Measurements from ENCODE around the gene QARS1. TPM values are rescaled to one million over a fixed set of nuclear protein-coding genes. Genes with fewer than 3 reads are reported as not detected.

The QARS1 gene
- total and polyA plus RNA-seq, 2 donors (not counting 1 experiment from before 2014, with no cell fraction given): 282 to 426 TPM

DNA sequence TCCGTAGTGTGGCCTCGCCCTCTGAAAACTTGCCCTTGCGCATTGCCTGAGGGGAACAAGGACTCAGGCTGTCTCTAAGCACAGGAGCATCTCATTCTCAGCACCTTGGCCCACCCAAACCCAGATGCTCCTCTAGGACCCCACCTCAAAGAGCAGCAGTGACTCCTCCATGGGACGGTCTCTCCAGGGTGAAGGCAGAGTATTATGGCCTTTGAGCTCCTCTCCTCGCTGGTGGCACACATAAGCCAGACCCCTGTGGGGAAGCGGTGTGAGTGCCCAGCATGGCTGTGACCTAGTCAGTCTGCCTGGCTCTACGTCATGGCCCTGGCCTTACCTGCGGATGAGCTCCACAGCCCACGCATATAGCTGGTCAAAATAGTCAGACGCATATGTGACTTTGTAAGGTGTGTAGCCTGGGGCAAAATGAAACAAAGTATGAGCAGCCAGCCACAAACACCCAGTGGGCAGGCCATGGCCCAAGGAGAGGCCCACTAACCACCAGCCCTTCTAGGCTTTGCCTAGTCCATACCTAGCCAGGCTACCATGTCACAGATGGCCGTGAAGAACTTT, 4.4 kb downstream of the QARS1 start:
- no peak overlapping the region for H3K27ac Mint-ChIP-seq
- no peak overlapping the region for H3K9ac ChIP-seq (ENCODE audit: low read length)
- H3K27me3 ChIP-seq (replicated peaks in 1 of 4; ENCODE audit: control extremely low read depth in 1 of 4, control insufficient read depth in 3 of 4, insufficient read depth in 4 of 4, low read length in 3 of 4): no peaks in the 10 kb centered on the region
- H3K27me3 Mint-ChIP-seq: no peaks in the 10 kb centered on the region
- H3K9me3 ChIP-seq (ENCODE audit: control extremely low read depth in 1 of 3, control insufficient read depth in 2 of 3, insufficient read depth in 1 of 3, low read length in 2 of 3): no peaks in the 10 kb centered on the region
- H3K4me3 Mint-ChIP-seq: no peak overlapping the region
- peaks cover 20% of the 10 kb centered on the region for H3K4me1 Mint-ChIP-seq
- intact Hi-C loops (cut with micrococcal nuclease): no loop called here
- H3K4me1 ChIP-seq (ENCODE audit: control insufficient read depth in 2 of 2, insufficient read depth in 2 of 2, low read length in 2 of 2): peaks cover 11 to 18% of the 10 kb centered on the region in 2 donors
- H3K9me3 Mint-ChIP-seq (ENCODE audit: insufficient read depth): no peaks in the 10 kb centered on the region
- H3K4me2 ChIP-seq (replicated peaks; ENCODE audit: low read depth, low read length, poor library complexity, severe bottlenecking): no peak overlapping the region
- no peak overlapping the region for H3K27ac ChIP-seq (ENCODE audit: low read length in 2 of 2)
- TF ChIP-seq, protein P1, sequence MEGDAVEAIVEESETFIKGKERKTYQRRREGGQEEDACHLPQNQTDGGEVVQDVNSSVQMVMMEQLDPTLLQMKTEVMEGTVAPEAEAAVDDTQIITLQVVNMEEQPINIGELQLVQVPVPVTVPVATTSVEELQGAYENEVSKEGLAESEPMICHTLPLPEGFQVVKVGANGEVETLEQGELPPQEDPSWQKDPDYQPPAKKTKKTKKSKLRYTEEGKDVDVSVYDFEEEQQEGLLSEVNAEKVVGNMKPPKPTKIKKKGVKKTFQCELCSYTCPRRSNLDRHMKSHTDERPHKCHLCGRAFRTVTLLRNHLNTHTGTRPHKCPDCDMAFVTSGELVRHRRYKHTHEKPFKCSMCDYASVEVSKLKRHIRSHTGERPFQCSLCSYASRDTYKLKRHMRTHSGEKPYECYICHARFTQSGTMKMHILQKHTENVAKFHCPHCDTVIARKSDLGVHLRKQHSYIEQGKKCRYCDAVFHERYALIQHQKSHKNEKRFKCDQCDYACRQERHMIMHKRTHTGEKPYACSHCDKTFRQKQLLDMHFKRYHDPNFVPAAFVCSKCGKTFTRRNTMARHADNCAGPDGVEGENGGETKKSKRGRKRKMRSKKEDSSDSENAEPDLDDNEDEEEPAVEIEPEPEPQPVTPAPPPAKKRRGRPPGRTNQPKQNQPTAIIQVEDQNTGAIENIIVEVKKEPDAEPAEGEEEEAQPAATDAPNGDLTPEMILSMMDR (IDR thresholded peaks at IDR 0.05): no peak
- no peak for TF ChIP-seq EZH2 (IDR thresholded peaks at IDR 0.05; ENCODE audit: borderline replicate concordance, insufficient read depth, low read depth, low read length, poor library complexity, severe bottlenecking)
- no peak overlapping the region for H2AFZ ChIP-seq (ENCODE audit: insufficient read depth, low read depth, low read length, poor library complexity, severe bottlenecking)
- H3K79me2 ChIP-seq (ENCODE audit: control insufficient read depth, insufficient read depth, low read length): peaks cover 24% of the 10 kb centered on the region
- ATAC-seq (ENCODE audit: low read depth) (no peak), DNase-seq (no peak)
- WGBS (ENCODE audit: insufficient coverage): 99% methylated on average over 8 of the region's 11 CpGs
- H3K36me3 ChIP-seq (replicated peaks in 1 of 2; ENCODE audit: control extremely low read depth in 1 of 2, control insufficient read depth in 1 of 2, extremely low read depth in 1 of 2, insufficient read depth in 2 of 2, low read length in 1 of 2): peaks cover 4 to 50% of the 10 kb centered on the region in 2 experiments
- no peaks in the 10 kb centered on the region for H4K20me1 ChIP-seq (ENCODE audit: control insufficient read depth, insufficient read depth, low read length, poor library complexity, severe bottlenecking)
- no peak overlapping the region for H3K4me3 ChIP-seq (ENCODE audit: control extremely low read depth in 1 of 5, extremely low read depth in 1 of 5, insufficient read depth in 1 of 5, low read depth in 2 of 5, low read length in 4 of 5)
- POLR2A ChIA-PET: no interaction called here
- CTCF ChIA-PET: interaction anchor here (0.7 kb wide), 1 partner anchor 25 kb away, joined by 3 read pairs; no protein-coding TSS in a partner anchor

DNA sequence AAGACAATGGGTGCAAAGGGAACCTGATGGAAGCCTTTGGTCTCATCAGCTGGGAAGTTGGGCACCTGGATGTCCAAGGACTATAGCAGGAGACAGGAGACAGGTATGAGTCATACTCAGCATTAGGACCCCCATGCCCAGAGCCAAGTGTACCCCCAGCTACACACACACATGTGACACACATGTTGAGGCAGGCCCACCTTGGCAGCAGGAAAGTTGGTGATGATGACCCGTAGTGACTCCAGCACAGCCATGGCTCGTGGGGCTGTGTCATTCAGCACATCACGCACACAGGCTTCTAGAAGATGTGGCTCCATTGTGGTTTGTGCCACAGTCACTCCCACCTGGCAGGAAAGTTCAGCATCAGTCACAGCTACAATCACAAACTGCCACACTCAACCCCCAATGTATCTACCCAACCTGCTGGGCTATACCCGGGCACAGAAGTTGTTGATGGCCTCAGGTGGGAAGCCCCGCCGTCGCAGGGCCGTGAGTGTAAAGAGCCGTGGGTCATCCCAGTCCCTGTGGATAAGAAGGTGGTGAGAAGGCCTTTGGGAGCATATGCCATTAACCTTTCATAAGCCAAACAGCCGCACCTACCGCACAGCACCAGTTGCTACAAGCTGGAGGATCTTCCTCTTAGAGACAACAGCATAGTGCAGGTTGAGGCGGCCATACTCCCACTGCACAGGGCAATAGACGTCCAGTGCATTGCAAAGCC, 5.5 kb downstream of the QARS1 start:
- peaks cover 12 to 20% of the 10 kb centered on the region in 2 donors for H3K4me1 ChIP-seq (ENCODE audit: control insufficient read depth in 2 of 2, insufficient read depth in 2 of 2, low read length in 2 of 2)
- peaks cover 13% of the 10 kb centered on the region for H3K79me2 ChIP-seq (ENCODE audit: control insufficient read depth, insufficient read depth, low read length)
- TF ChIP-seq EZH2 (IDR thresholded peaks at IDR 0.05; ENCODE audit: borderline replicate concordance, insufficient read depth, low read depth, low read length, poor library complexity, severe bottlenecking): no peak
- TF ChIP-seq, protein P1 (IDR thresholded peaks at IDR 0.05): no peak
- ChIA-PET CTCF (interaction anchor here (0.9 kb wide), 1 partner anchor 90 kb away, joined by 3 read pairs; no protein-coding TSS in a partner anchor), POLR2A (no interaction called here)
- Mint-ChIP-seq H3K27me3 (no peaks in the 10 kb centered on the region), H3K4me3 (no peak overlapping the region), H3K27ac (no peak overlapping the region), H3K4me1 (peaks cover 17% of the 10 kb centered on the region), H3K9me3 (ENCODE audit: insufficient read depth) (no peaks in the 10 kb centered on the region)
- no peak overlapping the region for H3K4me2 ChIP-seq (replicated peaks; ENCODE audit: low read depth, low read length, poor library complexity, severe bottlenecking)
- no peak overlapping the region for H3K27ac ChIP-seq (ENCODE audit: low read length in 2 of 2)
- H2AFZ ChIP-seq (ENCODE audit: insufficient read depth, low read depth, low read length, poor library complexity, severe bottlenecking): no peak overlapping the region
- ATAC-seq (ENCODE audit: low read depth): no peak
- H4K20me1 ChIP-seq (ENCODE audit: control insufficient read depth, insufficient read depth, low read length, poor library complexity, severe bottlenecking): no peaks in the 10 kb centered on the region
- WGBS (ENCODE audit: insufficient coverage): 100% methylated on average over 6 of the region's 13 CpGs
- H3K36me3 ChIP-seq (replicated peaks in 1 of 2; ENCODE audit: control extremely low read depth in 1 of 2, control insufficient read depth in 1 of 2, extremely low read depth in 1 of 2, insufficient read depth in 2 of 2, low read length in 1 of 2): peaks cover 4 to 50% of the 10 kb centered on the region in 2 experiments
- H3K27me3 ChIP-seq (replicated peaks in 1 of 4; ENCODE audit: control extremely low read depth in 1 of 4, control insufficient read depth in 3 of 4, insufficient read depth in 4 of 4, low read length in 3 of 4): no peaks in the 10 kb centered on the region
- intact Hi-C loops (cut with micrococcal nuclease): no loop called here
- peaks cover 0 to 2% (median 0%) of the 10 kb centered on the region in 3 donors for H3K9me3 ChIP-seq (ENCODE audit: control extremely low read depth in 1 of 3, control insufficient read depth in 2 of 3, insufficient read depth in 1 of 3, low read length in 2 of 3)
- no peak for DNase-seq
- H3K9ac ChIP-seq (ENCODE audit: low read length): no peak overlapping the region
- H3K4me3 ChIP-seq (ENCODE audit: control extremely low read depth in 1 of 5, extremely low read depth in 1 of 5, insufficient read depth in 1 of 5, low read depth in 2 of 5, low read length in 4 of 5): no peak overlapping the region

All from B cell (primary cell).